HG02938 (cell line): ENCODE measurements around the gene NCOR2.

Experiments used
- ATAC-seq: cut with Tn5 transposase; IDR thresholded peaks from one replicate; pipeline ENCODE4 v1.9.1; 2021; ENCODE audit warnings: mild to moderate bottlenecking, moderate library complexity; ENCODE audit not compliant: unreplicated experiment

Gene NCOR2

GRCh38 chr12:124529565-124530276 is 37.7 kb downstream of the NCOR2 start:
- ATAC-seq: no peak

- ATAC-seq: no peak
Observed at GRCh38 chr12:124527861-124528561, 39.4 kb downstream of the NCOR2 start.

GRCh38 chr12:124525927-124526692 is 41.3 kb downstream of the NCOR2 start:
- ATAC-seq: no peak

- ATAC-seq: no peak
Observed at GRCh38 chr12:124525455-124525854, 42.0 kb downstream of the NCOR2 start.

- ATAC-seq: no peak
Observed at GRCh38 chr12:124524231-124524925, 43.0 kb downstream of the NCOR2 start.

GRCh38 chr12:124523071-124523470 is 44.3 kb downstream of the NCOR2 start:
- ATAC-seq: no peak

GRCh38 chr12:124520907-124521306 is 46.5 kb downstream of the NCOR2 start:
- no peak for ATAC-seq

- ATAC-seq: no peak
Observed at GRCh38 chr12:124520265-124520701, 47.1 kb downstream of the NCOR2 start.

GRCh38 chr12:124519746-124520145 is 47.7 kb downstream of the NCOR2 start:
- ATAC-seq: no peak

- no peak for ATAC-seq
Observed at GRCh38 chr12:124518051-124518932, 49.1 kb downstream of the NCOR2 start.
